Measurements from ENCODE around the gene REV3L. TPM values are rescaled to one million over a fixed set of nuclear protein-coding genes. Genes with fewer than 3 reads are reported as not detected.
"Not testable (repeated sequence)": the region's sequence is repeated elsewhere in the genome, so short reads cannot be mapped to it uniquely, and the experiment has no call there.

Gene REV3L
- total RNA-seq, 1 experiment from 2014 or later = 17.2 TPM

- no peak for DNase-seq
- Mint-ChIP-seq H3K36me3 (ENCODE audit: insufficient read depth, unreplicated experiment) (no peaks in the 10 kb centered on the region), H3K27me3 (ENCODE audit: unreplicated experiment) (no peaks in the 10 kb centered on the region), H3K9me3 (ENCODE audit: low read depth, unreplicated experiment) (no peaks in the 10 kb centered on the region), H3K4me1 (ENCODE audit: low read depth, unreplicated experiment) (no peaks in the 10 kb centered on the region), H3K27ac (ENCODE audit: unreplicated experiment) (no peak overlapping the region), H3K4me3 (ENCODE audit: low read depth, unreplicated experiment) (no peak overlapping the region)
- no TSS peak for BruUV-seq (replicated peaks)
- TF ChIP-seq CTCF (IDR thresholded peaks at IDR 0.05; ENCODE audit: unreplicated experiment) = no peak
- intact Hi-C loops (cut with micrococcal nuclease; ENCODE audit: unreplicated experiment) = no loop called here
- CTCF ChIA-PET = no interaction called here
Measured at GRCh38 chr6:111517965-111518364, 34.9 kb upstream of the REV3L start.

GRCh38 chr6:111515259-111515658 lies 32.2 kb upstream of the REV3L start:
- Mint-ChIP-seq H3K4me1 (ENCODE audit: low read depth, unreplicated experiment) (no peaks in the 10 kb centered on the region), H3K27me3 (ENCODE audit: unreplicated experiment) (no peaks in the 10 kb centered on the region), H3K27ac (ENCODE audit: unreplicated experiment) (no peak overlapping the region), H3K4me3 (ENCODE audit: low read depth, unreplicated experiment) (no peak overlapping the region), H3K9me3 (ENCODE audit: low read depth, unreplicated experiment) (no peaks in the 10 kb centered on the region), H3K36me3 (ENCODE audit: insufficient read depth, unreplicated experiment) (no peaks in the 10 kb centered on the region)
- no peak for DNase-seq
- no peak for TF ChIP-seq CTCF (IDR thresholded peaks at IDR 0.05; ENCODE audit: unreplicated experiment)
- CTCF ChIA-PET = no interaction called here
- intact Hi-C loops (cut with micrococcal nuclease; ENCODE audit: unreplicated experiment) = no loop called here
- no TSS peak for BruUV-seq (replicated peaks)

- not testable (repeated sequence) for H3K9me3 Mint-ChIP-seq (ENCODE audit: low read depth, unreplicated experiment); H3K27ac Mint-ChIP-seq (ENCODE audit: unreplicated experiment)
Measured at GRCh38 chr6:111514531-111514930, 31.5 kb upstream of the REV3L start.

GRCh38 chr6:111507219-111507618 lies 24.2 kb upstream of the REV3L start:
- H3K27me3 Mint-ChIP-seq (ENCODE audit: unreplicated experiment); H3K9me3 Mint-ChIP-seq (ENCODE audit: low read depth, unreplicated experiment); BruUV-seq (replicated peaks); CTCF ChIA-PET; H3K27ac Mint-ChIP-seq (ENCODE audit: unreplicated experiment); H3K36me3 Mint-ChIP-seq (ENCODE audit: insufficient read depth, unreplicated experiment); DNase-seq; H3K4me3 Mint-ChIP-seq (ENCODE audit: low read depth, unreplicated experiment); intact Hi-C loops (cut with micrococcal nuclease; ENCODE audit: unreplicated experiment); H3K4me1 Mint-ChIP-seq (ENCODE audit: low read depth, unreplicated experiment): not testable (repeated sequence)

More at GRCh38 chr6:111514531-111514930, 31.5 kb upstream of the REV3L start:
- BruUV-seq (replicated peaks); H3K4me1 Mint-ChIP-seq (ENCODE audit: low read depth, unreplicated experiment); intact Hi-C loops (cut with micrococcal nuclease; ENCODE audit: unreplicated experiment); H3K36me3 Mint-ChIP-seq (ENCODE audit: insufficient read depth, unreplicated experiment); H3K4me3 Mint-ChIP-seq (ENCODE audit: low read depth, unreplicated experiment); H3K27me3 Mint-ChIP-seq (ENCODE audit: unreplicated experiment); CTCF ChIA-PET; DNase-seq: not testable (repeated sequence)

GRCh38 chr6:111505498-111505897 lies 22.5 kb upstream of the REV3L start:
- H3K4me1 Mint-ChIP-seq (ENCODE audit: low read depth, unreplicated experiment); BruUV-seq (replicated peaks); H3K27ac Mint-ChIP-seq (ENCODE audit: unreplicated experiment); H3K27me3 Mint-ChIP-seq (ENCODE audit: unreplicated experiment); DNase-seq; H3K36me3 Mint-ChIP-seq (ENCODE audit: insufficient read depth, unreplicated experiment); intact Hi-C loops (cut with micrococcal nuclease; ENCODE audit: unreplicated experiment); CTCF ChIA-PET; H3K4me3 Mint-ChIP-seq (ENCODE audit: low read depth, unreplicated experiment); H3K9me3 Mint-ChIP-seq (ENCODE audit: low read depth, unreplicated experiment): not testable (repeated sequence)

- intact Hi-C loops (cut with micrococcal nuclease; ENCODE audit: unreplicated experiment) = no loop called here
- no peak for DNase-seq
- no peak for TF ChIP-seq CTCF (IDR thresholded peaks at IDR 0.05; ENCODE audit: unreplicated experiment)
- Mint-ChIP-seq H3K4me1 (ENCODE audit: low read depth, unreplicated experiment) (no peaks in the 10 kb centered on the region), H3K27me3 (ENCODE audit: unreplicated experiment) (no peaks in the 10 kb centered on the region), H3K36me3 (ENCODE audit: insufficient read depth, unreplicated experiment) (no peaks in the 10 kb centered on the region), H3K4me3 (ENCODE audit: low read depth, unreplicated experiment) (no peak overlapping the region), H3K9me3 (ENCODE audit: low read depth, unreplicated experiment) (no peaks in the 10 kb centered on the region), H3K27ac (ENCODE audit: unreplicated experiment) (no peak overlapping the region)
- CTCF ChIA-PET = no interaction called here
- no TSS peak for BruUV-seq (replicated peaks)
Measured at GRCh38 chr6:111503660-111504059, 20.6 kb upstream of the REV3L start.
